Panc1 (cell line): ENCODE measurements around the gene LEFTY2.

Experiments used
- CTCF ChIP-seq: fragments of 450-650 bp; IDR thresholded peaks from 2 replicates; pipeline ENCODE4 v1.5.1; 2017; ENCODE audit warnings: mild to moderate bottlenecking
- REST ChIP-seq, 2 experiments: IDR thresholded peaks; 2 replicates each; pipeline ENCODE4 v1.6.1; 2011 to 2012; ENCODE audit warnings: low read depth in 2 of 2, control low read depth in 1 of 2, low read length in 1 of 2, mild to moderate bottlenecking in 1 of 2, moderate library complexity in 1 of 2; ENCODE audit not compliant: insufficient read depth in 1 of 2

- no peak for TF ChIP-seq CTCF
- no peak for TF ChIP-seq REST (IDR thresholded peaks at IDR 0.05; ENCODE audit: insufficient read depth in 1 of 2, low read depth in 2 of 2, low read length in 1 of 2)
Observed at GRCh38 chr1:225946082-225946620, 5.1 kb upstream of the LEFTY2 start.
